ENCODE results near the gene MAD2L1BP.
"Not testable (repeated sequence)": the region's sequence is repeated elsewhere in the genome, so short reads cannot be mapped to it uniquely, and the experiment has no call there.

GRCh38 chr6:43652822-43653221, 17.2 kb downstream of the MAD2L1BP start:
- not testable (repeated sequence) for TF ChIP-seq CTCF, POLR2A (IDR thresholded peaks at IDR 0.05)
